Skeletal muscle satellite cell (primary cell): Measurements from ENCODE around the gene RIBC1. TPM values are rescaled to one million over a fixed set of nuclear protein-coding genes. Genes with fewer than 3 reads are reported as not detected.
"Not testable (repeated sequence)": the region's sequence is repeated elsewhere in the genome, so short reads cannot be mapped to it uniquely, and the experiment has no call there.

ENCODE experiments used
- H3K27me3 ChIP-seq: 2 replicates; pipeline ENCODE4 v1.7.0; 2013; ENCODE audit warnings: low read length; ENCODE audit not compliant: control insufficient read depth, insufficient read depth
- H3K36me3 ChIP-seq: 2 replicates; pipeline ENCODE4 v1.7.0; 2013; ENCODE audit warnings: mild to moderate bottlenecking, control low read depth, low read length; ENCODE audit not compliant: insufficient read depth
- H3K4me1 ChIP-seq: 2 replicates; pipeline ENCODE4 v1.7.0; 2013; ENCODE audit warnings: low read length; ENCODE audit not compliant: control insufficient read depth, insufficient read depth
- H3K4me2 ChIP-seq: 2 replicates; pipeline ENCODE4 v1.7.0; 2013; ENCODE audit warnings: mild to moderate bottlenecking, low read length
- H3K4me3 ChIP-seq: 2 replicates; pipeline ENCODE4 v1.7.0; 2013; ENCODE audit warnings: low read length
- H3K9ac ChIP-seq: 2 replicates; pipeline ENCODE4 v1.7.0; 2013; ENCODE audit warnings: mild to moderate bottlenecking, low read depth, low read length, moderate library complexity
- H3K9me3 ChIP-seq: replicated peaks from 2 replicates; pipeline ENCODE4 v1.7.0; 2013; ENCODE audit warnings: mild to moderate bottlenecking, control low read depth, low read length
- small RNA-seq: library from RNA; depleted of rRNA; stranded (forward); fragments of <200 nt; gene quantifications from one replicate; pipeline ENCODE3, GENCODE V24; 2012

Gene RIBC1

DNA sequence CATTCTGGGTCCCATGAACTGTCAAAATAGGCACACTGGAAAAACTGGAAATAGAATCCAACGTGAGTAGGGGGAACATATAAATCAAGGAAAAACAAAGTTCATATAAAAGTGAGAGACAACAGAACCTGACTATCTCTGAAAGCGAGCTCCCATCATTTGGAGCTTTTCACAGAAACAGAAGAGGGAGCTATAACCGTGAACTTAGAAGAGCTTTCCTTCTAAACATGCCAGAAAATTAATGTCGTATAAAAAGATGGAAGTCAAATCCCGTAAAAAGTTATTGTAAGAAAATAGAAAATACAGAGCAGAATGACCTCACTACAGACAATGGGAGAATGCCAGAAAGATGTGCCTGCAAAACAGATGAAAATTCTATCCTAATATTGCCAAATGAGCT lies 35.4 kb downstream of the RIBC1 start:
- Histone ChIP-seq H3K4me3 (no peak overlapping the region), H3K9me3 (no peaks in the 10 kb centered on the region), H3K36me3 (no peaks in the 10 kb centered on the region), H3K27me3 (peaks cover 11% of the 10 kb centered on the region), H3K9ac (no peak overlapping the region), H3K4me1 (peaks cover 5% of the 10 kb centered on the region), H3K4me2 (no peak overlapping the region)

DNA sequence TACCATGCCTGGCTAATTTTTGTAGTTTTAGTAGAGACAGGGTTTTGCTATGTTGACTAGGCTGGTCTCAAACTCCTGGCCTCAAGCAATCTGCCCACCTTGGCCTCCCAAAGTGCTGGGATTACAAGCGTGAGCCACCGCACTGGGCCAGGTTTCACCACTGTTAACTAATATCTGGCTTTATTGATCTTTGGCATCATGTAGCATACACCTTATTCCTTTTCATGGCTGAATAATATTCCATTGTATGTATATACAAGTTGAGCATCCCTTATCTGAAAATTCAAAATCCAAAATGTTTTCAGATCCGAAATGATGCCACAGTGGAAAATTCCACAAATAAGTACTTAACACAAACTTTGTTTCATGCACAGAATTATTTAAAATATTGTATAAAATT lies 46.0 kb downstream of the RIBC1 start:
- H3K9me3 ChIP-seq, H3K9ac ChIP-seq, H3K36me3 ChIP-seq, H3K4me1 ChIP-seq, H3K4me3 ChIP-seq, H3K4me2 ChIP-seq: not testable (repeated sequence)
- peaks cover 23% of the 10 kb centered on the region for H3K27me3 ChIP-seq

DNA sequence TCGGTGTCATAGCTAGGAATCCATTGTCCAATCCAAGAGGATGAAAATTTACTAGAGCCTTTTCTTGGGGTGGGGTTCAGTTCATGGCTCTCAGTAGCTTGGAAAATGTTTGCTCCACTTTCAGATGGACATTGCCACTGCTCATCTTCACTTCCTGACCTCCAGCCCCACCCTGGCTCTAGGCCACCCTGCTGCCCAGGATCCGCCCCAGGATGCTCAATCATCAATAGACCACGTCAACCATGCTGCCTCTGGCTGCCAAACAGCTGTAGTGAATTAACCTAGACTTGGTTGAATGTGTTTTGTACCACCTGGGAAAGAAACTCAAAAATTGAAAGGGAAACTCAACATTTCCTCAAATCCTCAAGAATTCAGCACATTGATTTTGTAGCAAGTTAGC lies 48.7 kb downstream of the RIBC1 start:
- peaks cover 15% of the 10 kb centered on the region for H3K4me1 ChIP-seq

DNA sequence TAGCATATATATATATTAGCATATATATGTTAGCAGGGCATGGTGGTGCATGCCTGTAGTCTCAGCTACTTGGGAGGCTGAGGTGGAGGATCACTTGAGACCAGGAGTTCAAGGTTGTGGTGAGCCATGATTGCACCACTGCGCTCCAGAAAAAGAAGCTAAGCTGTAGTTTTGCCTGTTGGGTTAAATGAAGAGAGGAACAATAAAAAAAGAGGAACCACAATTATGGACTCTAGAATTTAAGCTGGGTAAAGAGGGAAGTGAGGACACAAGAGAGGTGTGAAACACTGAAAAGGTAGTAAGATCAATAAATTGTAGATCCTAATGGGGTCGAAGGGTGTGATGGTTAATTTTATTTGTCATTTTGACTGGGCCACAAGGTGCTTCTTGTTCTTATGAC lies 52.0 kb downstream of the RIBC1 start:
- H3K4me1 ChIP-seq = peaks cover 23% of the 10 kb centered on the region
- H3K27me3 ChIP-seq = peaks cover 27% of the 10 kb centered on the region
- no peak overlapping the region for H3K4me2 ChIP-seq
- H3K9me3 ChIP-seq = no peaks in the 10 kb centered on the region
- no peaks in the 10 kb centered on the region for H3K36me3 ChIP-seq
- H3K4me3 ChIP-seq = no peak overlapping the region
- no peak overlapping the region for H3K9ac ChIP-seq

More for the DNA sequence above, 48.7 kb downstream of the RIBC1 start:
- Histone ChIP-seq H3K9ac (no peak overlapping the region), H3K36me3 (no peaks in the 10 kb centered on the region), H3K9me3 (no peaks in the 10 kb centered on the region), H3K4me3 (no peak overlapping the region), H3K27me3 (peaks cover 26% of the 10 kb centered on the region), H3K4me2 (no peak overlapping the region)

DNA sequence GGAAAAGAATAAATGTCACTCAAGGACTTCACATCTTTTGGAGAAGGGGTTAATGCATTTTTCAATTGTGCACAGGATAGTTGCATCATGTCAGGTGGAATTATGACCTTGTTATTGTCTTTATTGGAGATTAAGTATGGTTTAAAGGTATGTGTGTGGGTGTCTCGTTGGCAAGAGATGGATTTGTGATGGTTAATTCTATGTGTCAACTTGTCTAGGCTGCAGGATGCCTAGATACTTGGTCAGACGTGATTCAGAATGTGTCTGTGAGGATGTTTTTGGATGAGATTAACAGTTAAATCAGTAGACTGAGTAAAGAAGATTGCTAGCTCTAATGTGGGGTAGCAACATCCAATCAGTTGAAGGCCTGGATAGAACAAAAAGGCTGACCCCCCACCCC lies 53.7 kb downstream of the RIBC1 start:
- H3K4me2 ChIP-seq = peak overlapping the region; percentile 53
- peaks cover 29% of the 10 kb centered on the region for H3K27me3 ChIP-seq
- H3K9me3 ChIP-seq = no peaks in the 10 kb centered on the region
- no peak overlapping the region for H3K9ac ChIP-seq
- no peak overlapping the region for H3K4me3 ChIP-seq
- H3K36me3 ChIP-seq = no peaks in the 10 kb centered on the region
- H3K4me1 ChIP-seq = peaks cover 23% of the 10 kb centered on the region

DNA sequence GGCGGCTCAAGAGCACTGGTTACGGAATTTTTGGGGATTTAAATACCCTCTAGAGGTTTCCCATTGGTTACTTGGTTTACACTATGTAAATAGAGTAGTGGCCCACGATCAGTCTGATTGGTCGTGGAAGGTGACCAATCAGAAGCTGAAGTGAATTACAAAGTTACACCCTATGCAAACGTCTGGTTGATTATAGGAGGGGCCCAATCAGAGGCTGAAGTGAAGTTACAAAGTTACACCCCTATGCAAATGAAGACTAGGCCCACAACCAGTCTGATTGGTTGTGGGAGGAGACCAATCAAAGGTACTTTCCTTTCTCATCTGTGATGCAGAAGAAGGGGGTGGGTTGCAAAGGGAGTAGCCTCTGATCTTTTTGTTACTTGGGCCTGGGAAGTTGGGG lies 56.6 kb downstream of the RIBC1 start:
- no peak overlapping the region for H3K4me2 ChIP-seq
- no peak overlapping the region for H3K4me3 ChIP-seq
- no peaks in the 10 kb centered on the region for H3K9me3 ChIP-seq
- no peaks in the 10 kb centered on the region for H3K36me3 ChIP-seq
- H3K27me3 ChIP-seq = peaks cover 34% of the 10 kb centered on the region
- H3K9ac ChIP-seq = no peak overlapping the region
- H3K4me1 ChIP-seq = peaks cover 17% of the 10 kb centered on the region

Small RNAs within 50 kb of the gene (small RNA-seq; reads per million reads assigned to genes)
- gene MIR6857 = not detected
- 0.21 reads per million for gene VTRNA3-1P
